D721Med (cell line): Measurements from ENCODE around the gene ASB6.

Experiments used
- DNase-seq: peaks from one replicate; pipeline ENCODE4 v3.0.0; 2011; ENCODE audit warnings: low spot score; ENCODE audit not compliant: insufficient read length
- FAIRE-seq: peaks from 2 replicates; lab custom pipeline; 2011; peaks lifted over from hg19 to GRCh38; lab: Jason Lieb, UNC
- TF ChIP-seq, protein P1 (sequence below): IDR thresholded peaks from 2 replicates; pipeline ENCODE4 v1.5.1; 2012; ENCODE audit warnings: mild to moderate bottlenecking, control low read depth; ENCODE audit not compliant: insufficient read depth; ENCODE audit errors: missing control alignments

Gene ASB6, protein sequence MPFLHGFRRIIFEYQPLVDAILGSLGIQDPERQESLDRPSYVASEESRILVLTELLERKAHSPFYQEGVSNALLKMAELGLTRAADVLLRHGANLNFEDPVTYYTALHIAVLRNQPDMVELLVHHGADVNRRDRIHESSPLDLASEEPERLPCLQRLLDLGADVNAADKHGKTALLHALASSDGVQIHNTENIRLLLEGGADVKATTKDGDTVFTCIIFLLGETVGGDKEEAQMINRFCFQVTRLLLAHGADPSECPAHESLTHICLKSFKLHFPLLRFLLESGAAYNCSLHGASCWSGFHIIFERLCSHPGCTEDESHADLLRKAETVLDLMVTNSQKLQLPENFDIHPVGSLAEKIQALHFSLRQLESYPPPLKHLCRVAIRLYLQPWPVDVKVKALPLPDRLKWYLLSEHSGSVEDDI

DNA sequence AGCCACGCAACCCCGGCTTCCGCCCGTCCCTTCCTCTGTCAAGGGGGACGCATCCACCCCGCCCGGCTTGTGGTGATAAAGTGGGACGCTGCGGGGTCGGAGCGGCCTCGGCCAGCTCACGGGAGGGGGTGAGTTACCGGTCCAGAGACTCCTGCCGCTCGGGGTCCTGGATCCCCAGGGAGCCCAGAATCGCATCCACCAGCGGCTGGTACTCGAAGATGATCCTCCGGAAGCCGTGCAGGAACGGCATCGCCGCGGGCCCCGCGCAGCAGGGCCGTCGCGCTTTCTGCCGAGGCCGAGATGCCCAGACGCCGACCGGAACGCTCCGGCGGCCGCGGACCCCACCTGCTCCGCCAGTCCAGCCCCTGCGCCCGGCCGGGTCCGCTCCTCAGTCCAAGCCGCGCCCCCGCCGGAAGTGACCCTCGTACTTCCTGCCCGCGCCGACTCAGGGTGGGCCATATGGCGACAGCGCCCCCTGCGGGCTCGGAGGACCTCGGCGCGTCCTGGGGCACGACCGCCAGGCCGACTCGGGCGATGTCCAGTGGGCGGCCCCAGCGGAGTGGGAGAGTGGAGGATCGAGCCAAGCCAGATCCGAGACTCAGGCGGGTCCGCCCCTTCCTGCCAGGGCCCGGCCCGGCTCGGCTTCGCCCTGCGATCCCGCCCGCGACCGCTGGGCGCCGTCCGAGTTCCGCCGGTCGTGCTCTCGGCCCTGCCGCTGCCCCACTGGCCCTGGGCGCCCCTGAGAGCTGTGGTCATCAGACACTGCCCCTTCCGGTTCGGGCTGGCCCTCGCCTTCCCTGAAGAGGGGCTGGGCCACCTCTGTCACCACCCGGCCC is at the start of gene ASB6:
ASB6 (minus strand) TSS at position 402 of the 836 bp plus-strand sequence; CDS start at position 250, 152 bp downstream.
- TF ChIP-seq, protein P1, sequence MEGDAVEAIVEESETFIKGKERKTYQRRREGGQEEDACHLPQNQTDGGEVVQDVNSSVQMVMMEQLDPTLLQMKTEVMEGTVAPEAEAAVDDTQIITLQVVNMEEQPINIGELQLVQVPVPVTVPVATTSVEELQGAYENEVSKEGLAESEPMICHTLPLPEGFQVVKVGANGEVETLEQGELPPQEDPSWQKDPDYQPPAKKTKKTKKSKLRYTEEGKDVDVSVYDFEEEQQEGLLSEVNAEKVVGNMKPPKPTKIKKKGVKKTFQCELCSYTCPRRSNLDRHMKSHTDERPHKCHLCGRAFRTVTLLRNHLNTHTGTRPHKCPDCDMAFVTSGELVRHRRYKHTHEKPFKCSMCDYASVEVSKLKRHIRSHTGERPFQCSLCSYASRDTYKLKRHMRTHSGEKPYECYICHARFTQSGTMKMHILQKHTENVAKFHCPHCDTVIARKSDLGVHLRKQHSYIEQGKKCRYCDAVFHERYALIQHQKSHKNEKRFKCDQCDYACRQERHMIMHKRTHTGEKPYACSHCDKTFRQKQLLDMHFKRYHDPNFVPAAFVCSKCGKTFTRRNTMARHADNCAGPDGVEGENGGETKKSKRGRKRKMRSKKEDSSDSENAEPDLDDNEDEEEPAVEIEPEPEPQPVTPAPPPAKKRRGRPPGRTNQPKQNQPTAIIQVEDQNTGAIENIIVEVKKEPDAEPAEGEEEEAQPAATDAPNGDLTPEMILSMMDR = peak; percentile 64
- FAIRE-seq = no peak
- DNase-seq = peak; percentile 99

DNA sequence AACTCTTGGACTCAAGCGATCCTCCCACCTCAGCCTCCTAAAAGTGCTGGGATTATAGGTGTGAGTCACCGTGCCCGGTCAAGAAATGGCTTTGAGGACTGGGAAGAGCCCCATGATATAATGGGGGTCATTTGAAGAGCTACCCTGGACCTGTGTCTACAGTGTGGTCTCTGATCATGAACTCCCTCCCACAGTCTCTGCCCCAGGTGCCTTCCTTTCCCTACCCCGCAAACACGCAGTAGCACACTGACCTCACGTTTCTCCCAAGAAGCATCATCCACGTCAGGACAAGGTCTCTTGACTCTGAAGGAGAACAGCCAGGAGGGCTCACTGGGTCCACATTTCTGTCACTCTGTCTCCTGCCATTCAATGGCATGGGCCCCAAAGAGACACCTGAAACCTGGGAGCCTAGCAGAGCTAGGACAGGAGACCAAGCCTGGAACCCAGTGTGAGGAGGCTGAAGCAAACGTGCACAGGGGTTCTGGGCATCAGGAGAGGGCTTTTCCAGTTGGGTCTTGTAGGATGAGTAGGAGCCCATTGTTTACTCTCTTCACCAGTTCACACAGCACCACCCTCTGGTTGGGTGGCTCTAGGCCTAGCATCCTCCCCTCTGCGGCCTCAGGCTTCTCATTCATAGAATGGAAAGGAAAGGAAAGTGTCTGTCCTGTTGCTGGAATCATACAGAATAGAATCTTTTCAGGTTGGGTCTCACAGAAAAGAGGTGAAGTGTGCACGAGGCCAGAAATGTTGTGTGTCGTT is 46.5 kb upstream of the ASB6 start:
- TF ChIP-seq, protein P1 = no peak
- DNase-seq (no peak), FAIRE-seq (no peak)

DNA sequence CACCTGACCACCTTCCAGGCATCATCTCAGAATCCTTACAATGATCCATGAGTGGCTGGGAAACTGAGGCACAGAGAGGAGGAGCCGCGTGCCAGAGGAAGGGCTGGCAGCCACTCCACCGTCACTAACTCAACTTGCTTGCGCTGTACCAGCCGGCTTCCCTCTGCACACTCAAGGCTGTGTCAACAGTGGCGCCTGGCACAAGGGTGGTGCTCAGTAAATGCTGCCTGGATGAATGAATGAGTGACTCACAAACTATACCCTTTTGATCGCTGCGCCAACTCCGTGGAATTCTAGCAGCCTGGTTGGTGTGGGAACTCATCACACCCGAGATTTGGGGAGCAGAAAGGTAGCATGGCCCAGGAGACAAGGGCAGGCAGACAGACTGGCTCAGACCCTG is 45.4 kb upstream of the ASB6 start:
- DNase-seq (no peak), FAIRE-seq (no peak)
- TF ChIP-seq, protein P1 = no peak

DNA sequence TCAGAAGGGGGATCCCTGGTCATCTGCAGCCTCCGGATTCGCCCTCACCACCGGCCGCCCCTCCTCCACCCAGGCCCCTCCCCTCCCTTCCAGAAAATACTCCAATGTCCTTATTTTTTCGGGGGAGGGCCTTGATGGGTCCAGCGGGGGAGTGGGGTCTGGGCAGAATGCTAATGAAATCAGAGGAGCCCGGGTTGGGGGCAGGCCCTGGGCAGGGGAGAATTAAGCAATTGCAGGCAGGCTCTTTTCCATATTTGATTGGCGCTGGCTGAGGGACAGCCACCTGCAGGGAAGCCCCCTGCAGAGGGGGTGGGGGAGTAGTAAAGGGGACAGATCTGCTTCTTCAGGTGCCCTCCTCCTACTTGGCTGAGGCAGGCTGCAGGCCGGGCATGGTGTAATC is 44.8 kb upstream of the ASB6 start:
- TF ChIP-seq, protein P1 = no peak
- DNase-seq (no peak), FAIRE-seq (no peak)

DNA sequence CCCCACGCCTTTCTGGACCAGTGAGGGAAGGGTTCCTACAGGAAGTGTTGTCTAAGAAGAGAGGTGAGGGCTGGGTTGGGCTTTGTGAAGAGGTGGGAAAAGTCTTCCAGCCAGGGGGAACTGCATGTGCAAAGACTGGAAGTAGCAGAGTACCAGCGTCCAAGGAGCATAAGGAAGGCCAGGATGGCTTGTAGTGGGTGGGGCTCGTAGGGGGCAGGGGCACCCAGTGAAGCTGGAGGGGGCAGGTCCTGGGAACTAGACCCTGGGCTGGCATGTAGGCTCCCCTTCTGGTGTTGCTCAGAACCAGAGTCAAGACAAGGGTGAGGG is 43.9 kb upstream of the ASB6 start:
- DNase-seq (no peak), FAIRE-seq (no peak)
- TF ChIP-seq, protein P1 = no peak

DNA sequence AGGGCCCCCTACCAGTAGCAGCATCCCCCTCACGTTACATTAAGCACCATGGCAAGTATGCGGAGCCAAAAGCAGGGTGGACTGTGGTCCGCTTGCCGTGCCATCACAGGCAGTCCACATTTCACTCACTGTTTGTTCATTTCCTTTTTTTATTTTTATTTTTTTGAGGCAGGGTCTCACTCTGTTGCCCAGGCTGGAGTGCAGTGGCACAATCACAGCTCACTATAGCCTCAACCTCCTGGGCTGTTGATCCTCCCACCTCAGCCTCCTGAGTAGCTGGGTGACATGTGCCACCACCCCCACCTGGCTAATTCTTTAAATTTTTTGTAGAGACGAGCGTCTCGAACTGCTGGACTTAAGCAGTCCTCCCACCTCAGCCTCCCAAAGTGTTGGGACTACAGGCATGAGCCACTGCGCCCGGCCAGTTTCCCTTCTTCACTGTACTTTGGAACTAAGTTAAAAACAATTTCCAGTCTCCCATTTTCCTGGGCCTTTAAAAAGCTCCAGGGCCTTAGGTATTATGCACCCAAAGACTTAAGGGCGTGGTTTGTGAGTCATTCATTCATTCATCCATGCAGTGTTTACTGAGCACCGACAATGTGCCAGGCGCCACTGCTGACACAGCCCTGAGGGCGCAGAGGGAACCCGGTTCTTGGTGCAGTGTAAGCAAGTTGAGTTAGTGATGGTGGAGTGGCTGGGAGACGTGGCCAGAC is 43.4 kb upstream of the ASB6 start:
- no peak for DNase-seq

More for the DNA sequence above, 43.4 kb upstream of the ASB6 start:
- TF ChIP-seq, protein P1 = no peak
- no peak for FAIRE-seq
